Measurements from ENCODE around the gene AXIN2.

GRCh38 chr17:65498816-65499215 is 62.6 kb downstream of the AXIN2 start:
- TF ChIP-seq CTCF (IDR thresholded peaks at IDR 0.05) (no peak), POLR2A (IDR thresholded peaks at IDR 0.05) (no peak)
